Dendritic cell treated with granulocyte-macrophage colony-stimulating factor and Interleukin-4, amounts not matched to agents 40 ng/mL and 50 ng/mL, for 4 days (primary cell): ENCODE measurements around the gene WDR74.
"Not testable (repeated sequence)": the region's sequence is repeated elsewhere in the genome, so short reads cannot be mapped to it uniquely, and the experiment has no call there.

Experiments
- H3K27ac Mint-ChIP-seq: one replicate; pipeline ENCODE4 v1.8.0; 2022; ENCODE audit warnings: mild to moderate bottlenecking, mixed read lengths
- H3K27me3 Mint-ChIP-seq: one replicate; pipeline ENCODE4 v1.8.0; 2022; ENCODE audit warnings: mild to moderate bottlenecking, mixed read lengths
- H3K36me3 Mint-ChIP-seq: one replicate; pipeline ENCODE4 v1.8.0; 2022; ENCODE audit warnings: low read depth, mixed read lengths
- H3K4me1 Mint-ChIP-seq: one replicate; pipeline ENCODE4 v1.8.0; 2022; ENCODE audit warnings: low read depth, mixed read lengths
- H3K4me3 Mint-ChIP-seq: one replicate; pipeline ENCODE4 v1.8.0; 2022; ENCODE audit warnings: mild to moderate bottlenecking, moderate library complexity, mixed read lengths
- H3K9me3 Mint-ChIP-seq: one replicate; pipeline ENCODE4 v1.8.0; 2022; ENCODE audit warnings: mixed read lengths
- intact Hi-C: fragments of 100-400 bp; cut with micrococcal nuclease; formaldehyde crosslinking; loops from one replicate; pipeline ENCODE4 v1.15.0; 2022

Gene WDR74

GRCh38 chr11:62840721-62841360, 1.5 kb upstream of the WDR74 start:
- not testable (repeated sequence) for H3K4me3 Mint-ChIP-seq, H3K27me3 Mint-ChIP-seq, H3K27ac Mint-ChIP-seq, H3K9me3 Mint-ChIP-seq
- peaks cover 28% of the 10 kb centered on the region for H3K36me3 Mint-ChIP-seq
- intact Hi-C loops: loop anchor here (1.0 to 2.0 kb wide), 3 partner anchors 36 to 113 kb away; partner anchors contain the start of genes NXF1, TMEM179B and TTC9C
- H3K4me1 Mint-ChIP-seq: peaks cover 29% of the 10 kb centered on the region

DNA sequence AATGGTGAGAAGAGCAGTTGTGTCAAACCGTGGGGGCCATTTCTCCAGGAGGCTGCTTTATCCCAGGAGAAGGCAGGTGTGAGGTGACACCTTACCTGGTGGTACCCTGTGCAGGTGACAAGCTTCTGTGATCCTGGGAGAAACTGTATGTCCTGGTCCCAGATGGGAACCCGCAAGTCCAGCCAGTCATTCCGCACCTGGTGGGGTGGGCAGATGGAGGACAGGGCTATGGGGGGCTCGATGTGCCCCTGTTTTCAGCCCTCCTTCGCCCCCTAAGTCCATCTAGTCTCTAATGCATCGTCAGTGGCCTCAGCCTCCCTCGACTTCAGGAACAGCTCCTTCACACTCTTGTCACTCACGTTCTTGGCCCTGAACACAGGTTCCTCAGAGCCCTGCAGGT, 4.1 kb downstream of the WDR74 start:
- no peaks in the 10 kb centered on the region for H3K9me3 Mint-ChIP-seq
- intact Hi-C loops: no loop called here
- no peaks in the 10 kb centered on the region for H3K27me3 Mint-ChIP-seq
- H3K4me3 Mint-ChIP-seq: no peak overlapping the region
- no peak overlapping the region for H3K27ac Mint-ChIP-seq
- H3K4me1 Mint-ChIP-seq: peaks cover 61% of the 10 kb centered on the region
- peaks cover 82% of the 10 kb centered on the region for H3K36me3 Mint-ChIP-seq

GRCh38 chr11:62832336-62833234, 6.8 kb downstream of the WDR74 start, which contains the start of gene TEX54:
Gene TEX54 (minus strand): TSS chr11:62832841.
- Mint-ChIP-seq H3K4me3 (peak within 1 kb of the TSS; percentile 95), H3K9me3 (no peaks in the 10 kb centered on the region), H3K27me3 (no peaks in the 10 kb centered on the region), H3K4me1 (peaks cover 57% of the 10 kb centered on the region), H3K36me3 (peaks cover 88% of the 10 kb centered on the region), H3K27ac (peak within 1 kb of the TSS; percentile 94)
- intact Hi-C loops: loop anchor here (2.0 kb wide), 2 partner anchors 14 to 46 kb away; partner anchors contain the start of gene TMEM179B

- intact Hi-C loops: loop anchor here (1.0 to 2.0 kb wide), 3 partner anchors 8 to 45 kb away; partner anchors contain the start of genes TMEM179B and WDR74
- Mint-ChIP-seq H3K27ac (peak within 1 kb of the TSS; percentile 94), H3K4me3 (peak within 1 kb of the TSS; percentile 95), H3K36me3 (peaks cover 89% of the 10 kb centered on the region), H3K4me1 (peaks cover 53% of the 10 kb centered on the region), H3K9me3 (no peaks in the 10 kb centered on the region), H3K27me3 (no peaks in the 10 kb centered on the region)
These were observed 7.7 kb downstream of the WDR74 start, which contains the start of gene STX5 for GRCh38 chr11:62831520-62832335. Gene STX5 (minus strand): TSS chr11:62832051. CDS start chr11:62831243, 808 bp downstream.

GRCh38 chr11:62830904-62831519, 8.4 kb downstream of the WDR74 start:
- Mint-ChIP-seq H3K9me3 (no peaks in the 10 kb centered on the region), H3K4me1 (peaks cover 48% of the 10 kb centered on the region), H3K27ac (peak overlapping the region; percentile 94), H3K27me3 (no peaks in the 10 kb centered on the region), H3K36me3 (peaks cover 91% of the 10 kb centered on the region), H3K4me3 (peak overlapping the region; percentile 95)
- intact Hi-C loops: loop anchor here (1.0 kb wide), 1 partner anchor 8 kb away; the partner anchor contains the start of gene WDR74

- H3K9me3 Mint-ChIP-seq, intact Hi-C loops, H3K27ac Mint-ChIP-seq, H3K4me3 Mint-ChIP-seq, H3K27me3 Mint-ChIP-seq: not testable (repeated sequence)
- H3K4me1 Mint-ChIP-seq: peaks cover 24% of the 10 kb centered on the region
- peaks cover 92% of the 10 kb centered on the region for H3K36me3 Mint-ChIP-seq
These were observed 11.3 kb downstream of the WDR74 start for GRCh38 chr11:62828130-62828529.

GRCh38 chr11:62823677-62824076, 15.7 kb downstream of the WDR74 start:
- H3K4me1 Mint-ChIP-seq: peaks cover 14% of the 10 kb centered on the region
- no peak overlapping the region for H3K27ac Mint-ChIP-seq
- peaks cover 91% of the 10 kb centered on the region for H3K36me3 Mint-ChIP-seq
- H3K4me3 Mint-ChIP-seq: no peak overlapping the region
- intact Hi-C loops: no loop called here
- no peaks in the 10 kb centered on the region for H3K9me3 Mint-ChIP-seq
- no peaks in the 10 kb centered on the region for H3K27me3 Mint-ChIP-seq

DNA sequence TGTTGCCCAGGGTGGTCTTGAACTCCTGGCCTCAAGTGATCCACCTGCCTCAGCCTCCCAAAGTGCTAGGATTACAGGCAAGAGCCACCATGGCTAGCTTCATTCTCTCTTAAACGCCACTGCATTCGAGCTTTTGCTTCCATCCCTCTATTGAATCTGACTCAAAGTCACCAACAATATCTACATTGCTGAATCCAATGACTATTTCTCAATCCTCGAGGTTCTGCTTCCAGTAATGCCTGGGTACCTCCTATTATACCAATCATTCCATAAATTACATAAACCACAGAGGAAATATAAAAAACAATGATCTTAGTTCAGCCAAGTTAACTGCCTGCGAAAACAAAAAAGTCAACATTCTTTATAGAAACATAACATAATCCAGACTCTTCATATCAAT, 22.3 kb downstream of the WDR74 start:
- intact Hi-C loops: no loop called here
- peaks cover 57% of the 10 kb centered on the region for H3K36me3 Mint-ChIP-seq
- H3K4me3 Mint-ChIP-seq: peak overlapping the region; percentile 20
- H3K4me1 Mint-ChIP-seq: peaks cover 25% of the 10 kb centered on the region
- no peaks in the 10 kb centered on the region for H3K9me3 Mint-ChIP-seq
- peak overlapping the region; percentile 93 for H3K27ac Mint-ChIP-seq
- H3K27me3 Mint-ChIP-seq: no peaks in the 10 kb centered on the region

DNA sequence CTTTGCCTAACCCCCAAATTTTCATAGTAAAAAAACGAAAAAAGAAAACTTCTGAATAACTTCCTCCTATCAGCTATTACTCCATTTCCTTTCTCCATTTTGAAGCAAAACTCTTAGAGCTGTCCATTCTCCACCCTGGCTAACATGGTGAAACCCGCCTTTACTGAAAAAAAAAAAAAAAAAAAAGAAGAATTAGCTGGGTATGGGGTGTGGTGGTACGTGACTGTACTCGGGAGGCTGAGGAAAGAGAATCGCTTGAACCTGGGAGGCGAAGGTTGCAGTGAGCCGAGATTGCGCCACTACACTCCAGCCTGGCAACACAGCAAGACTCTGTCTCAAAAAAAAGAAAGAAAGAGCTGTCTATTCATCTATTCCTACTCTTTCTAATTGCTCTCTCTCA, 22.8 kb downstream of the WDR74 start:
- intact Hi-C loops: no loop called here
- peak overlapping the region; percentile 93 for H3K27ac Mint-ChIP-seq
- H3K27me3 Mint-ChIP-seq: no peaks in the 10 kb centered on the region
- no peaks in the 10 kb centered on the region for H3K9me3 Mint-ChIP-seq
- peaks cover 51% of the 10 kb centered on the region for H3K36me3 Mint-ChIP-seq
- peaks cover 25% of the 10 kb centered on the region for H3K4me1 Mint-ChIP-seq
- peak overlapping the region; percentile 66 for H3K4me3 Mint-ChIP-seq

DNA sequence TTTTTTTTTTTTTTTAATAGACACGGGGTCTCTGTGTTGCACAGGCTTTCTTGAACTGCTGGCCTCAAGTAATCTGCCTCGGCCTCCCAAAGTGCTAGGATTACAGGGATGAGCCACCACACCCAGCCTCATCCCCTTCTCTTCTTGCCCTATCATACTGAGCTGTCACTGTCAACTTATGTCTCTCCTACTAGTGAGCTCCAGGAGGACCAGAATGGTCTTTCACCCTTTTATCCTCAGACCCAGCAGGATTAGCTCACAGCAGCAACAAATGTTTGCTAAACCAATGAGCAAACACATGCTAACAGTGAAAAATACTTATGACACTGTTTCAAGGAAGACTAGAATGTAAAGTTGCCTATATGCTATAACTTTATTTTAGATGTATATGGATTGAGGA, 27.7 kb downstream of the WDR74 start:
- Mint-ChIP-seq H3K27me3 (no peaks in the 10 kb centered on the region), H3K4me3 (no peak overlapping the region), H3K9me3 (no peaks in the 10 kb centered on the region), H3K27ac (peak overlapping the region; percentile 46), H3K4me1 (peaks cover 24% of the 10 kb centered on the region), H3K36me3 (peaks cover 19% of the 10 kb centered on the region)
- intact Hi-C loops: no loop called here

GRCh38 chr11:62810748-62811147, 28.6 kb downstream of the WDR74 start:
- Mint-ChIP-seq H3K9me3 (no peaks in the 10 kb centered on the region), H3K4me1 (peaks cover 27% of the 10 kb centered on the region), H3K27me3 (no peaks in the 10 kb centered on the region), H3K4me3 (no peak overlapping the region), H3K27ac (peak overlapping the region; percentile 46), H3K36me3 (peaks cover 19% of the 10 kb centered on the region)
- intact Hi-C loops: no loop called here

- peak overlapping the region; percentile 89 for H3K27ac Mint-ChIP-seq
- peaks cover 56% of the 10 kb centered on the region for H3K4me1 Mint-ChIP-seq
- no peaks in the 10 kb centered on the region for H3K27me3 Mint-ChIP-seq
- peak overlapping the region; percentile 28 for H3K4me3 Mint-ChIP-seq
- H3K9me3 Mint-ChIP-seq: no peaks in the 10 kb centered on the region
- H3K36me3 Mint-ChIP-seq: peaks cover 46% of the 10 kb centered on the region
- intact Hi-C loops: no loop called here
These were observed 32.7 kb downstream of the WDR74 start for GRCh38 chr11:62806611-62807121.

DNA sequence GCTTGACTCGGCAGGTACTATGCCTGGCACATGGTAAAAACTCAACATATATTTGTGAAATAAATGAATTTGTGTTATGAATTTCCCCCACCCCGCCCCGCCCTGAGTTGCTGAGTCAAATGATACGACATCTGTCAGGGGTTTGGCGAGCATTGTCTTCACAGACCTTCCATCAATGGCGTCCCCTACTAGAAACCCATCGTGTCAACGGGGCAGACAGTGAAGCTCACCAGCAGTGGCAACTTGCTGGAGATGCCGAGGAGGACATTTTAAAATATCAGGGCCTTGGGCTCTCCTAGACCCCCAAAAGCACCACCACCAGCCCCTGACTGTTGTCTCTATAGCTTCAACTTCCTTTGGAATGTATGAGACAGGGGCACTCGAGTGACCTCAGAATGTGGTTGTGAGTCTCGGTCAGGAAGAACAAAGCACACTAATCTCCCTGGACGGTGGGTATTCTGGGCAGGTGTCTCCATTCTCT, 33.4 kb downstream of the WDR74 start:
- Mint-ChIP-seq H3K27me3 (no peaks in the 10 kb centered on the region), H3K27ac (peak overlapping the region; percentile 89), H3K4me3 (peak overlapping the region; percentile 83), H3K36me3 (peaks cover 53% of the 10 kb centered on the region), H3K4me1 (peaks cover 56% of the 10 kb centered on the region), H3K9me3 (no peaks in the 10 kb centered on the region)
- intact Hi-C loops: loop anchor here (2.0 kb wide), 2 partner anchors 19 to 35 kb away; partner anchors contain the start of gene TMEM179B
